Mammary epithelial cell (primary cell): ENCODE data around the gene ATP5F1D.

Experiments used
- CTCF ChIP-seq, 2 donors: IDR thresholded peaks in 1 of 2; conservative IDR thresholded peaks in 1 of 2; 2 replicates each; pipeline ENCODE4 v1.5.1; 2011 to 2012; ENCODE audit warnings: inconsistent platforms in 2 of 2, low read length in 2 of 2, mild to moderate bottlenecking in 2 of 2, control low read depth in 1 of 2, low read depth in 1 of 2; ENCODE audit not compliant: insufficient read depth in 1 of 2; ENCODE audit errors: extremely low read depth in 1 of 2
- EZH2 ChIP-seq: IDR thresholded peaks from 2 replicates; pipeline ENCODE4 v1.6.1; 2012; ENCODE audit warnings: low read length, inconsistent platforms, borderline replicate concordance

- TF ChIP-seq CTCF (conservative IDR thresholded peaks at IDR 0.05 in 1 of 2, IDR thresholded peaks at IDR 0.05 in 1 of 2; ENCODE audit: extremely low read depth in 1 of 2, insufficient read depth in 1 of 2, low read depth in 1 of 2, low read length in 2 of 2) (no peak), EZH2 (no peak)
These were observed 21.6 kb downstream of the ATP5F1D start for GRCh38 chr19:1263188-1263587.
